Body of pancreas (tissue), 4 donors: ENCODE data around the gene GLCCI1.

Experiments
- CTCF ChIP-seq, 7 experiments: fragments of 450-650 bp in 4 of 7; fragments of 200-600 bp in 3 of 7; sonication (generic) in 3 of 7; IDR thresholded peaks; one replicate each; pipeline ENCODE4 v1.5.1; 2016 to 2019; ENCODE audit warnings: antibody characterized with exemption in 7 of 7
- POLR2A ChIP-seq, 3 donors: fragments of 450-650 bp; IDR thresholded peaks; one replicate each; pipeline ENCODE4 v1.6.1; 2016; ENCODE audit warnings: antibody characterized with exemption in 3 of 3, mild to moderate bottlenecking in 2 of 3

- TF ChIP-seq CTCF (IDR thresholded peaks at IDR 0.05): no peak
- no peak for TF ChIP-seq POLR2A (IDR thresholded peaks at IDR 0.05)
Measured at GRCh38 chr7:8052824-8053223, 84.2 kb downstream of the GLCCI1 start.
